ENCODE data around the gene COL8A2.

DNA sequence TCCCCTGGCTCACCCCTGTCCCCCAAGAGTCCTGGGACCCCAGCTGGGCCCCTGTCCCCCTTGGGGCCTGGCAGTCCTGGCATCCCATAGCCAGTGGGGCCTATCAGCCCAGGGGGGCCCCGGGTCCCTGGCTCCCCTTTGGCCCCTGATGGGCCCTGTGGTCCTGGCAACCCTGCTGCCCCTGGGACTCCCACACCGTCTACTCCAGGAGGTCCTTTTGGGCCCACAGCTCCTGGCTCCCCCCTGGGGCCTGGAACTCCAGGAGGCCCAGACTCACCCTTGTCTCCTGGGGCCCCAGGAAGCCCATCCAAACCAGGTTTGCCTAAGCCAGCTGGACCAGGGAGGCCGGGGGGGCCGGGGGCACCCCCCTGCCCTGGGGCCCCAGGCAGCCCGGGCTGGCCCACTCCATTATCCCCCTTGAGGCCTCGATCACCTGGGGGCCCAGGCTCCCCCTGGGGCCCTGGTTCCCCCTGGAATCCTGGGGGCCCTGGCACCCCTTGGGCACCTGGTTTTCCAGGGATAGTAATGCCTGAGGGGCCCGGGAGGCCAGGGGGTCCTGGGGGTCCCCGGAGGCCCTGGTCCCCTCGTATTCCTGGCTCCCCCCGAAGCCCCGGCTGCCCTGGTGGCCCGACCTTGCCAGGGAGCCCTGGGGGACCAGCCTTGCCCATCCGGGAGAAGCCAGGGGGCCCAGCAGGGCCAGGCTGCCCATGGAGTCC is 26.2 kb downstream of the COL8A2 start:
- TF ChIP-seq ZNF274 (IDR thresholded peaks at IDR 0.05; ENCODE audit: low read depth, low read length), result no peak
- no peak for TF ChIP-seq YY1 (IDR thresholded peaks at IDR 0.05; ENCODE audit: insufficient read depth, insufficient read length)
- no peak for TF ChIP-seq SUZ12 (IDR thresholded peaks at IDR 0.05; ENCODE audit: extremely low read depth, insufficient read depth, insufficient read length)

Measured in NT2/D1 (cell line).